WTC11 (cell line): ENCODE results near the gene VWA8. TPM values are rescaled to one million over a fixed set of nuclear protein-coding genes. Genes with fewer than 3 reads are reported as not detected.
"Not testable (repeated sequence)": the region's sequence is repeated elsewhere in the genome, so short reads cannot be mapped to it uniquely, and the experiment has no call there.

ENCODE experiments used
- ATAC-seq: fragments of 200-7000 bp; cut with Tn5 transposase; 2 replicates; pipeline ENCODE4 v1.10.0; 2021; ENCODE audit warnings: mild to moderate bottlenecking, moderate library complexity
- CTCF ChIA-PET: fragments of 300-600 bp; sonication (Branson Sonifier 250); formaldehyde crosslinking; loops from one replicate; lab custom pipeline; 2021; ENCODE audit warnings: antibody characterized with exemption; lab: Charles Lee
- POLR2A ChIA-PET: fragments of 350-600 bp; sonication (Branson Sonifier 250); formaldehyde crosslinking; loops from one replicate; lab custom pipeline; 2021; ENCODE audit warnings: antibody characterized with exemption; lab: Charles Lee
- DNase-seq: peaks from one replicate; pipeline ENCODE4 v3.0.0; 2021; ENCODE audit warnings: low spot score
- H3K27ac Mint-ChIP-seq: 2 replicates; pipeline ENCODE4 v1.8.0; 2021; ENCODE audit warnings: mixed read lengths
- H3K27me3 Mint-ChIP-seq: 2 replicates; pipeline ENCODE4 v1.8.0; 2021; ENCODE audit warnings: low read depth, mild to moderate bottlenecking, moderate library complexity, mixed read lengths
- H3K36me3 Mint-ChIP-seq: 2 replicates; pipeline ENCODE4 v1.8.0; 2021; ENCODE audit warnings: mixed read lengths
- H3K4me1 Mint-ChIP-seq: 2 replicates; pipeline ENCODE4 v1.8.0; 2022; ENCODE audit warnings: mixed read lengths
- H3K4me3 Mint-ChIP-seq: 2 replicates; pipeline ENCODE4 v1.8.0; 2021; ENCODE audit warnings: mild to moderate bottlenecking, moderate library complexity, mixed read lengths
- H3K9me3 Mint-ChIP-seq: 2 replicates; pipeline ENCODE4 v1.8.0; 2021; ENCODE audit warnings: mixed read lengths
- ATF3 ChIP-seq: sonication (generic); formaldehyde crosslinking; conservative IDR thresholded peaks from 2 replicates; pipeline ENCODE4 v1.8.1; 2022; ENCODE audit warnings: mild to moderate bottlenecking, missing genetic modification reagents
- ATF6 ChIP-seq: sonication (generic); formaldehyde crosslinking; IDR thresholded peaks from 2 replicates; pipeline ENCODE4 v1.8.1; 2023; ENCODE audit warnings: mild to moderate bottlenecking, missing genetic modification reagents
- CBFB ChIP-seq: sonication (generic); formaldehyde crosslinking; IDR thresholded peaks from 2 replicates; pipeline ENCODE4 v1.8.1; 2022; ENCODE audit warnings: mild to moderate bottlenecking, low read depth, missing genetic modification reagents
- E2F1 ChIP-seq: sonication (generic); formaldehyde crosslinking; IDR thresholded peaks from 2 replicates; pipeline ENCODE4 v1.8.0; 2022; ENCODE audit warnings: mild to moderate bottlenecking, missing genetic modification reagents
- EMX1 ChIP-seq: fragments of 250-450 bp; sonication (Bioruptor Pico); IDR thresholded peaks from 2 replicates; pipeline ENCODE4 v1.8.0; 2021; ENCODE audit warnings: mild to moderate bottlenecking
- IRF1 ChIP-seq: sonication (generic); formaldehyde crosslinking; IDR thresholded peaks from 2 replicates; pipeline ENCODE4 v1.8.0; 2023; ENCODE audit warnings: missing genetic modification reagents
- MAX ChIP-seq: sonication (generic); formaldehyde crosslinking; IDR thresholded peaks from 2 replicates; pipeline ENCODE4 v1.8.0; 2022; ENCODE audit warnings: mild to moderate bottlenecking, missing genetic modification reagents
- SOX15 ChIP-seq: fragments of 250-450 bp; sonication (Bioruptor Pico); IDR thresholded peaks from 2 replicates; pipeline ENCODE4 v1.9.0; 2021; ENCODE audit warnings: mild to moderate bottlenecking
- TCF7 ChIP-seq: sonication (generic); formaldehyde crosslinking; IDR thresholded peaks from 2 replicates; pipeline ENCODE4 v1.8.0; 2022; ENCODE audit warnings: mild to moderate bottlenecking, low read depth, missing genetic modification reagents, moderate library complexity
- TEAD1 ChIP-seq: sonication (generic); formaldehyde crosslinking; IDR thresholded peaks from 2 replicates; pipeline ENCODE4 v1.8.0; 2022; ENCODE audit warnings: mild to moderate bottlenecking, missing genetic modification reagents
- ZBTB21 ChIP-seq: sonication (generic); formaldehyde crosslinking; IDR thresholded peaks from 2 replicates; pipeline ENCODE4 v1.8.1; 2023; ENCODE audit warnings: mild to moderate bottlenecking, missing genetic modification reagents, borderline replicate concordance
- ZBTB43 ChIP-seq: sonication (generic); formaldehyde crosslinking; IDR thresholded peaks from 2 replicates; pipeline ENCODE4 v1.8.1; 2023; ENCODE audit warnings: mild to moderate bottlenecking, missing genetic modification reagents
- ZNF121 ChIP-seq: sonication (generic); formaldehyde crosslinking; IDR thresholded peaks from 2 replicates; pipeline ENCODE4 v1.8.0; 2023; ENCODE audit warnings: missing genetic modification reagents
- ZNF396 ChIP-seq: fragments of 250-450 bp; sonication (Bioruptor Pico); IDR thresholded peaks from 2 replicates; pipeline ENCODE4 v1.8.0; 2021; ENCODE audit warnings: mild to moderate bottlenecking, moderate library complexity, borderline replicate concordance
- ZNF671 ChIP-seq: fragments of 250-450 bp; sonication (Bioruptor Pico); IDR thresholded peaks from 2 replicates; pipeline ENCODE4 v1.8.0; 2021; ENCODE audit warnings: mild to moderate bottlenecking
- total RNA-seq: library from RNA; stranded (reverse); gene quantifications from 3 replicates; pipeline ENCODE4 v1.2.3, GENCODE V29; 2021
- TF ChIP-seq, protein P1 (sequence below): sonication (generic); formaldehyde crosslinking; IDR thresholded peaks from 2 replicates; pipeline ENCODE4 v1.8.0; 2022; ENCODE audit warnings: mild to moderate bottlenecking, missing genetic modification reagents
- TF ChIP-seq, protein P2 (sequence below): fragments of 250-450 bp; sonication (Bioruptor Pico); IDR thresholded peaks from 2 replicates; pipeline ENCODE4 v1.9.0; 2021; ENCODE audit warnings: mild to moderate bottlenecking, borderline replicate concordance

The VWA8 gene
- total RNA-seq, 1 experiment from 2014 or later = 19.9 TPM

GRCh38 chr13:41636590-41636989 is 324.3 kb downstream of the VWA8 start:
- DNase-seq, CTCF ChIA-PET, POLR2A ChIA-PET, H3K36me3 Mint-ChIP-seq, H3K4me3 Mint-ChIP-seq, H3K4me1 Mint-ChIP-seq, H3K27me3 Mint-ChIP-seq, H3K9me3 Mint-ChIP-seq, H3K27ac Mint-ChIP-seq, ATAC-seq: not testable (repeated sequence)

DNA sequence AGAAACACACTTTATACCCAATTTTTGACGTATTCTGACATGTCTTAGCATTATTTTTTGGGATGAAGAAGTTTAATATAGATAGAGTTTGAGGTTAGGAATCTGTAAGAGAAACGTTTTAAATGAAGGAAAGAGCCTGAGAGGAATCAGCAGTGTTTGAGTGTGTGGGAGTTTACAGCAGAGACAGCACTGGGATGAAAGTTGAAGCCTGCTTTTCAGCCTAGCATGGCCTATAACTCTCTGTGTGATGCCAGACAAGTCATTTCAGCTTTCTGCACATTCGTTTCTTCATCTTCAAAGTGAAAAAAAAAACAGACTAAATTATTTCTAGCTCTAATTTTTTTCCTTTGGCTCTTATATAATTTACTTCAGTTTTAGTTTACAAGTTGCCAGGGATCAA is 326.5 kb downstream of the VWA8 start:
- no peak for ATAC-seq
- Mint-ChIP-seq H3K4me1 (peaks cover 2% of the 10 kb centered on the region; the same call in 1 of the 2 replicates), H3K27ac (no peak overlapping the region), H3K9me3 (no peaks in the 10 kb centered on the region), H3K27me3 (no peaks in the 10 kb centered on the region), H3K4me3 (no peak overlapping the region), H3K36me3 (no peaks in the 10 kb centered on the region)
- DNase-seq = no peak
- TF ChIP-seq ZNF396 (CRISPR knock-in tag) (no peak), IRF1 (CRISPR knock-in tag) (no peak), ZBTB21 (CRISPR knock-in tag) (no peak), TCF7 (CRISPR knock-in tag) (no peak), ZBTB43 (no peak), E2F1 (no peak), CBFB (CRISPR knock-in tag) (no peak), MAX (no peak), ATF3 (CRISPR knock-in tag) (no peak), TEAD1 (CRISPR knock-in tag) (no peak), EMX1 (CRISPR knock-in tag) (no peak), ZNF121 (CRISPR knock-in tag) (no peak), SOX15 (CRISPR knock-in tag) (no peak), ATF6 (CRISPR knock-in tag) (no peak), ZNF671 (CRISPR knock-in tag) (no peak)
- TF ChIP-seq, protein P1, sequence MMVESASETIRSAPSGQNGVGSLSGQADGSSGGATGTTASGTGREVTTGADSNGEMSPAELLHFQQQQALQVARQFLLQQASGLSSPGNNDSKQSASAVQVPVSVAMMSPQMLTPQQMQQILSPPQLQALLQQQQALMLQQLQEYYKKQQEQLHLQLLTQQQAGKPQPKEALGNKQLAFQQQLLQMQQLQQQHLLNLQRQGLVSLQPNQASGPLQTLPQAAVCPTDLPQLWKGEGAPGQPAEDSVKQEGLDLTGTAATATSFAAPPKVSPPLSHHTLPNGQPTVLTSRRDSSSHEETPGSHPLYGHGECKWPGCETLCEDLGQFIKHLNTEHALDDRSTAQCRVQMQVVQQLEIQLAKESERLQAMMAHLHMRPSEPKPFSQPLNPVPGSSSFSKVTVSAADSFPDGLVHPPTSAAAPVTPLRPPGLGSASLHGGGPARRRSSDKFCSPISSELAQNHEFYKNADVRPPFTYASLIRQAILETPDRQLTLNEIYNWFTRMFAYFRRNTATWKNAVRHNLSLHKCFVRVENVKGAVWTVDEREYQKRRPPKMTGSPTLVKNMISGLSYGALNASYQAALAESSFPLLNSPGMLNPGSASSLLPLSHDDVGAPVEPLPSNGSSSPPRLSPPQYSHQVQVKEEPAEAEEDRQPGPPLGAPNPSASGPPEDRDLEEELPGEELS (CRISPR knock-in tag) = no peak
- TF ChIP-seq, protein P2, sequence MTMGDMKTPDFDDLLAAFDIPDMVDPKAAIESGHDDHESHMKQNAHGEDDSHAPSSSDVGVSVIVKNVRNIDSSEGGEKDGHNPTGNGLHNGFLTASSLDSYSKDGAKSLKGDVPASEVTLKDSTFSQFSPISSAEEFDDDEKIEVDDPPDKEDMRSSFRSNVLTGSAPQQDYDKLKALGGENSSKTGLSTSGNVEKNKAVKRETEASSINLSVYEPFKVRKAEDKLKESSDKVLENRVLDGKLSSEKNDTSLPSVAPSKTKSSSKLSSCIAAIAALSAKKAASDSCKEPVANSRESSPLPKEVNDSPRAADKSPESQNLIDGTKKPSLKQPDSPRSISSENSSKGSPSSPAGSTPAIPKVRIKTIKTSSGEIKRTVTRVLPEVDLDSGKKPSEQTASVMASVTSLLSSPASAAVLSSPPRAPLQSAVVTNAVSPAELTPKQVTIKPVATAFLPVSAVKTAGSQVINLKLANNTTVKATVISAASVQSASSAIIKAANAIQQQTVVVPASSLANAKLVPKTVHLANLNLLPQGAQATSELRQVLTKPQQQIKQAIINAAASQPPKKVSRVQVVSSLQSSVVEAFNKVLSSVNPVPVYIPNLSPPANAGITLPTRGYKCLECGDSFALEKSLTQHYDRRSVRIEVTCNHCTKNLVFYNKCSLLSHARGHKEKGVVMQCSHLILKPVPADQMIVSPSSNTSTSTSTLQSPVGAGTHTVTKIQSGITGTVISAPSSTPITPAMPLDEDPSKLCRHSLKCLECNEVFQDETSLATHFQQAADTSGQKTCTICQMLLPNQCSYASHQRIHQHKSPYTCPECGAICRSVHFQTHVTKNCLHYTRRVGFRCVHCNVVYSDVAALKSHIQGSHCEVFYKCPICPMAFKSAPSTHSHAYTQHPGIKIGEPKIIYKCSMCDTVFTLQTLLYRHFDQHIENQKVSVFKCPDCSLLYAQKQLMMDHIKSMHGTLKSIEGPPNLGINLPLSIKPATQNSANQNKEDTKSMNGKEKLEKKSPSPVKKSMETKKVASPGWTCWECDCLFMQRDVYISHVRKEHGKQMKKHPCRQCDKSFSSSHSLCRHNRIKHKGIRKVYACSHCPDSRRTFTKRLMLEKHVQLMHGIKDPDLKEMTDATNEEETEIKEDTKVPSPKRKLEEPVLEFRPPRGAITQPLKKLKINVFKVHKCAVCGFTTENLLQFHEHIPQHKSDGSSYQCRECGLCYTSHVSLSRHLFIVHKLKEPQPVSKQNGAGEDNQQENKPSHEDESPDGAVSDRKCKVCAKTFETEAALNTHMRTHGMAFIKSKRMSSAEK = no peak
- POLR2A ChIA-PET = interaction anchor here (0.7 kb wide), 1 partner anchor 176 kb away, joined by 3 read pairs; no protein-coding TSS in a partner anchor
- CTCF ChIA-PET = interaction anchor here (0.8 kb wide), 1 partner anchor 18 kb away, joined by 3 read pairs; no protein-coding TSS in a partner anchor
